Activated CD8-positive, alpha-beta memory T cell treated with anti-CD3 and anti-CD28 coated beads for 1 hour (primary cell): ENCODE data around the gene CTNS.
A peak's percentile ranks its signal among the peaks of the same experiment; 100 is the strongest.

Experiments used
- DNase-seq, 2 donors: peaks; one replicate each; pipeline ENCODE4 v3.0.0-alpha.2; 2020; ENCODE audit warnings: low read depth in 1 of 2; ENCODE audit errors: extremely low read depth in 1 of 2

CTNS gene

DNA sequence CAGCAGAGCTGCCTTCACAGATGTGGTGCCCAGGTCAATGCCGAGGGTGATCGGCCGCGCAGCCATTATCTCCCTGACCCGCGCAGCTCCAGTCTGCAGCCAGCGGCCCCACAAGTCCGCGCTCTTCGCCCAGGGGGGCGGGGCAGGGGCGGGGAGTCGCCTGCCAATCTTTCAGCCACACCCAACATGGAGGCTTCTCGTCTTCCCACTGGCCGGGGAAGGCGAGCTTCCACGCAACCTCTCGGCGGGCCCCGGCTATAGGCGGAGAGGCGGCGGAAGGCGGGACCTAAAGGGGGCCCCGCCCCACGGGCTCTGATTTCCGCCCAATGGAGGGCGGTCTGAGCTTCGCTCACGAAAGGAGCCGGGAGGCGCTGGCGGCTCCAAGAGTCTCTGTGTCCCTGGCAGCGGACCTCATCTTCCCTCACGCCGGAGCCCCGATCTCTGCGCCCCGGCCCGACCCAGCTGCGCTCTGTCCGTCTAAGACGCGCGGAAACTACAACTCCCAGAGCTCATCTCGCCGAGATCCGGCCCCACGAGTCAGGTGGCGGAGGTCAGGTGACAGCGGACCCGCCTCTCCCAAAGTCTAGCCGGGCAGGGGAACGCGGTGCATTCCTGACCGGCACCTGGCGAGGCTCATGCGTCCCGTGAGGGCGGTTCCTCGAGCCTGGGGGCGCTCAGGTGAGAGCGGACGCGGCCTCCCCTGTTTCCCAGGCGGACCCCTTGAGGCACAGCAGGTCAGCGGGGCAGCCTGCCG, at the start of gene CTNS, which contains the start of gene SHPK:
Gene CTNS, plus strand, starts transcription at position 607 of the 754 bp plus-strand sequence. CDS start 3,447 bp downstream, outside the sequence.
Gene SHPK, minus strand, starts transcription at position 97 of the 754 bp plus-strand sequence. Its CDS starts 31 bp downstream, at position 66.
- DNase-seq, result peak; percentile 75 to 93

DNA sequence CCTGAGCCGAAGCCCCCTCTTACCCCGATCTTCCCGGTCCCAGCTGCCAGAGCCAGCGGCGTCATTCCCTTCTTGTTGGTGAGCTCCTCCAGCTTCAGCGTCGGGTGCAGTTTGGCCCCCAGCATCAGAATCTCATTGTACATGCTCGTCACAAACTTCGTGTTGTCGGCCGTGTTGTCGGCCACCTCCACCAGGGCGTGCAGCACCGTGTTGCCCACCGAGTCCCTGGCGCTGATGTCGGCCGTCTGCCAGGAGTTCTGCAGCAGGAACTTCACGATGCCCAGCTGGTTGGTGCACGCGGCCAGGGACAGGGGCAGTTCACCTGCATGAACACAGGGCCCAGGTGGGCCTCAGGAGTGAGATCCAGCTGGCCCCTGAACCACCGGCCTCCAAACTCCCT, 46.8 kb upstream of the CTNS start:
- no peak for DNase-seq

- no peak for DNase-seq
Observed at GRCh38 chr17:3590231-3590630, 46.3 kb upstream of the CTNS start.

DNA sequence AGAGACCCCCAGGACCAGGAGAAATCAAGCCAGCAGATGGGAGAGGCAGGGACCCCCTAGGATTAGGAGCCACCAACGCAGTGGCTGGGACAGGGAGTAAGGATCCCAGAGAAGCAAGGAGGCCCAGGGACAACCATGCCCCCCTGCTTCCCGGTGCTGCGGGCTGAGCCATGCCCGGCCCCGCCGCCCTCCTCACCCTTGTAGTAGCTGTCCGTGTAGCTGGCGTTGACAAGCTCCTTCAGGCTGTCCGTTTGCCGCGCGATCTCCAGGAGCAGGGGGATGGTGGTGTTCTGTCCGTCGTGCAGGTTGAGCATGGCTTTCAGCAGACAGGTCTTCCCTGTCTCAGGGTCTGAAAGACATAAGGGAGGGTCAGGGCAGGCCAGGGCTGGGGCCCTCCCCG, 45.8 kb upstream of the CTNS start:
- no peak for DNase-seq

DNA sequence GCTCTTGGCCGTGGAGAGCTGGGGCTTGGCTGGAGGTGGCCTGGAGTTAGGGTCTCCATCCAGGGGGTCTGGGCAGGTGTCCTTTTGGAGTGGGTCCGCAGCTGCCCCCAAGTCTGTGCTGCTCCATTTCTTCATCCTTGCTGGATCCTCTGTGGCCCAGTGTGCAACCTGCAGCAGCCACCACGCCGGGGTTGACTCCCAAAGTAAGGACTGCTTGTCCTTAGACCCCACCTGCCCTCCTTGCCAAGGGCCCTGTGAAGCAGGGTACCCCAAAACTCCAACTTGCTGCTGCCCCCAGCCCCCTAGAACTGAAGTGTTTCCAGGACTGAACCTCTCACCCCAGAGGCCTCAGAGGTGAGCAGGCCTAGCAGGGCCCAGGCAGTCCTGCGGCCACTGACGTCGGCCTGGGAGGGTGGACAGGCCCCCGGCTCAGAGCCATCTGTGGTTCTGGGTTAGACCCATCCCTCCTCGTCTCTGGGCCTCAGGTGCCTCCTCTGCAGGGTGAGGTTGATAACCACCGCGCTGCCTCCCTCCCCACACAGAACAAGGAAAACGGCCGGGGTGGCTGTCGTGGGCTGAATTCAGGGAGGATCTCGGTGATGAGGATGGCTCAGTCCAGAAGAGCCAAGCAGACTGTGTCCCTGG, 44.2 kb upstream of the CTNS start:
- DNase-seq, result no peak

DNA sequence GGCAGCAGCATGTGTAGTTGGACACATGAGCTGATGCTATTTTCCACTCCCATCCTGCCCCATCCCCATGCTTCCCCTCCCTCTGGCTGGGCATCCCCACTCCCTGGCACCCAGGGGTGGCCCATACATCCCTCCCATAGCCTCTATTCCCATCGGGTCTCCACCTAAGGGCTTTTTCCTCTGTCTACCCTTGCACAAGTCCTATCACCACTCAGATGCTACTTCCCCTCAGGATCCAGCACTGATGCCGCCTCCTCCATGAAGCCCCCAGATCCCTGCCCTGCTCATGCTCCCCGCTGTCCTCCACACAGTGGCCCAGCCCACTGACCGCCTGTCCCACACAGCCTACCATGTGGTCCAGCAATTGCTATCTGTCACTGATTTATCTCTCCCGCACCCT, 43.2 kb upstream of the CTNS start:
- no peak for DNase-seq

- DNase-seq, result no peak
Observed at GRCh38 chr17:3594051-3594800, 42.3 kb upstream of the CTNS start.

DNA sequence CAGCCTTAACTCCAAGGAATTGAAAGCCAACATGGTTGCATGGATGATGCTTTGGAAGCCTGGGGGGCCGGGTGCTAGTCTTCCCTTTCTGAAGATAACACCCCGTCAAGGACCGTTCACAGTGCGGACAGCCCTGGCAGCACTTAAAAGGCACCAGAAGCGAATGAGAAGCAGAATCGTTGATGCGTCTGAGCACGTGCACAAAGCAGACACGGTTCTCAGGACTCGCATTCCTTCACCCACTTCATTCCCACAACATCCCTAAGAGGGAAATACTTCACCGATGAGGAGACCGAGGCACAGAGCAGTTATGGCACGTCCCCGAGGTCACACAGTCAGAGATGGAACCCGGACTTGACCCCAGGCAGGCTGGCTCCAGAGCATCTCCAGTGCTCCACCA, 41.6 kb upstream of the CTNS start:
- DNase-seq, result no peak

DNA sequence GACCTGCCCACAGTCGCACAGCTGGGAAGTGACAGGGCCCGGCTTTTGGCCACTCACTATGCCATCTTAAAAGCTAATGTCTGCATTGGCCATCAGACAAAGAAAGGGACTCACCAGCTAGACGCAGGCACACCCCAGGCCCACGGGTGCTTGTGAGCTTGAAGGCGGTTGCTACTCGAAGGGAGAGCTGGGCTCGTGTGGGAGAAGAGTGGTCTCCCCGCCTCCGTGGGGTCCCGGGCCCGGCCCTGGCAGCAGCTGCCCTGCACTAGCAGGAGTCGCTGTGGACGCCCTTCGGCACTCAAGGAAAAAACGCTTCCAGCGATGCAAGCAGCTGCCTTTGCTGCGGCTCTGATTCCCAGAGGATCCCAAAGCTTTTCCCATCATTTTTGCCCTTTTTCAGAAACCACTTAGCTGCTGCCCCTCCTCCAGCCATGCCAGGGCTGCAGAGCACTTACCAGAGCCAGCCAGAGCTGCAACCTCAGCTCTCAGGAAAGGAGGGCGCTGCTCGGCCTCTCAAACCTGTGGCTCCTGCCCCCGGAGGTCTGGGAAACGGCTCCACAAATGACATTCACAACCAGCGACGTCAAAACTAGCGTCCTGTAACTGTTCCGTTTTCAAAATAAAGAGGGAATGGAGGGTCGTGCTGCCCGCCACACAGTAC, 39.6 kb upstream of the CTNS start:
- DNase-seq, result no peak

DNA sequence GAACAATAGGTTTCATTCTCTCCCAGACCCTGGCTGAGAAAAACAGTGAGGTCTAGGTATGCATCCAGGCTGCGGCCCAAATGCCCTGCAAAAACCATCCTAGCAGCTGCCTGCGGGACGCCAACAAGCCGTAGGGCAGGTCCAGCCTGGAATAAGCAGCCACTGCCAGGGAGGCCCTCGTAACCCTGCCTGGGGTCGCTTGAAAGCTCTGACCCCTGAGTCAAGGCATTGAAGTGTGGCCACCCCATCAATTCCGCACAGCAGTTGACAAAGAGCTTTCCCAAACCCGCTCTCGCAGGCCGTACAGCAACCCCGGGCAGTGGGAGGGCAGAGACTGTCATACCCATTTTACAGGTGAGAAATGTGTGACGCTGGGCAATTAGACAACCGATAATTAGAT, 38.5 kb upstream of the CTNS start:
- no peak for DNase-seq

- no peak for DNase-seq
Observed at GRCh38 chr17:3600529-3601205, 35.9 kb upstream of the CTNS start.

- no peak for DNase-seq
Observed at GRCh38 chr17:3602499-3602898, 34.1 kb upstream of the CTNS start.

DNA sequence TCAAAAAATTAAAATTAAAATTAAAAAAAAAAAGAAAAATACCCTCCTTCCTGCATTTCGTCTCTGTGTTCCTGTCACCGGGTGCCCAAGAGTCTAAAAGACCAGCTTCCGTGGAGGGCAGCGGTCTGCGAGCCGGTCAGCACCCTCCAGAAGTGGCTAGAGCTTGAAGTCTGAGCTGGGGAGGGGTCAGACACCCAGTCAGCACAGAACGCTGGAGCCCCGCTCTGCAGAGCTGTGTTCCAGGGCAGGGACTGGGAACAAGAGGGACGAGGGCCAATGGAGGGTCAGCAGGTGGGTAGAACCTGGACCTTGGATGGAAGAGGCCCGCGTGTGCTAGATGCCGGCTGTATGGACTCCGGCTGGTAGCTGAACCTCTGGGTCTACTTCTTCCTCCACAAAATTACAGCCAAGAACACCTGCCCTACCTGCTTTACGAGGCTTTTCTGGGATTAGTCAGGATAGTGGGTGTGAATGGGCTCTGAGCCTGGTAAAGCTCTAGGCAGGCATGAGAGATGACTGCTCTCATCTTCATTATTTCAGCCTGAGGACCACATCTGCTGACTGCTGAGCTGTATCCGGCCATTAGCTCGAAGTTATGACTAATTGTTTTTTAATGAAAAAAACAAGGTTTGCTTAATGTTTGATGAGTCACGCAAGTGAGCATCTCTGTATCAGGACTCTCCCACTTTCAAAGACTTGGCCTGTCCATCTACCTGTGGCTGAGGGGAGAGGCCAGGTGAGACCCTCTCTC, 33.3 kb upstream of the CTNS start:
- DNase-seq, result no peak

DNA sequence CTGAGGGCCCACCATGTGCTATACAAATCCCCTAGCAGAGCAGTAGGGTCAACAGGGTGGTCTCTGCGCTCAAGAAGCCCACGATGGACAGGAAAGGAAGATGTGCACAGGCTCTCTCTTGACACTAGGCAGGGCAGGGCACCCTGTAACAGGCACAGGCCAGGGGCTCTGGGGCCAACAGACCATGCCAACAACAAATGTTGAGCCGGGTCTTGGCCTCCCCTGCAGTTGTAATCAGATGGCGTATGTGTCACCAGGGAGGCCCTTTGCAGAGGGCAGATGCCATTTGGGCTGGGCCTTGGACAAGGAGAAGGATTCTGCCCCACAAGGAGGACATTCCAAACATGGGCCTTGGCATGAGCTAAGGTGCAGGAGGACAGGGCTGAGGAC, 32.7 kb upstream of the CTNS start:
- DNase-seq, result no peak

DNA sequence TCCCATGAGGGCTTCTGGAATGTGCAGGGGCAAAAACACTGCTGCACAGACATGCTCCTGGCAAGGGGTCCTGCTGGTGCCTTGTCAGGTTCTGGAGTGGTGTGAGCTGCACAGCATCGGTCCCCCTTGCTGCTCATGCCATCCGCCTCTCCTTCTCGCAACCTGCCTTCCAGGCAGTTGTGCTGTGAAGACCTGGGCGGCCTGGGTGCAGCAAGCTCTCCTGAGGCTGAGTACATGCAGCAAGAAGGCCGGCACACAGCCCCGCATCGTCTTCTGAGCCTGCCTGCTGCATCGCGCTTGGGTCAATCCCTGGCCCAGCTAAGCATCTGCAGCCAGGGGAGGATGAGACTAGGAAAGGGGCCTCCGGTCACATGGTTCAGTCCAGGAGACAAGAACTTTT, 26.9 kb upstream of the CTNS start:
- DNase-seq, result no peak

DNA sequence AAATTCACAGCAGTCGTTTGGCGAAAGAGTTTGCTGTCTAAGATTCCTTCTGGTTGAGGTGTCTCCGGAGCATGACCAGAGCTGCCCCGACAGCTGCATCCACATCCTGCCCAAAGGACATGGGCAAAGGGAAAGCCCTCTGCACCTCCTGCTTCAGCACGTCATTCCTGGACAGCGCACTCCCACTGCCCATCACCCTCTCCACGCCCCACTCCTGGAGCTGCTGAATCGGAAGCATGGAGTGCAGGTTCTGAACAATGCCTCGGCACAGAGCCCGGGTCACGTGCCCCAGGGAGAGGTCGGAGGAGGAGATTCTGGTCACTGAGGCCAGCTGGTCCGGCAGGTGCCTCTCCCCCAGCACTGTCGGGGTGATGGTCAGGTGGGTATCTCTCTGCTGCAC, 26.0 kb upstream of the CTNS start:
- no peak for DNase-seq

GRCh38 chr17:3613124-3613523, 23.4 kb upstream of the CTNS start:
- no peak for DNase-seq

DNA sequence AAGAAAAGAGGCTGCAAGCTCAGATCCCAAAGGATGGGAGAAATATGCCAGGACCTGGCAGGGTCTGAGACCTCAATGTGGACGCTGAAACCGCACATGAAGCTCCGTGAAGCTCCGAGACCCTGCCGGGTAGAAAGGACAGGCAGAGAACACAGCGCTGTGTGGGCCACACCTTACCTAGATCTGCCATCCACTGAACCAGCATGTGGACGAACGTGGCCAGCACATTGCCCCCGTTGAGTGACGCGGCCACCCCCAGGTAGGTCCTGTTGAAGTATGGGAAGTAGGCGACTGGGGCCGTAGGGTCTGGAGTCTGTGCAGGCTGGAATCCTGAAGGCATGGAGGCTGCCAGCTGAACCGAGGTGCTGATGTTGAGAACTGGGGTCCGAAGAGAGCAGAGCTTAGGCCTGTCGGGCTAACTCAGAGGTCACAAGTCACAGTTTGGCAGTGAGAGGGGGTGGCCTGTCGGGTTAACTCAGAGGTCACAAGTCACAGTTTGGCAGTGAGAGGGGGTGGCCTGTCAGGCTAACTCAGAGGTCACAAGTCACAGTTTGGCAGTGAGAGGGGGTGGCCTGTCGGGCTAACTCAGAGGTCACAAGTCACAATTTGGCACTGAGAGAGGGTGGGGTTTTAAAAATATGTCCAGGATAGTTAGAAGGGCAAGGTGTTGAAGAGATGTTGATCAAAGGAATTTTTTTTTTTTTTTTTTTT, 21.2 kb upstream of the CTNS start:
- no peak for DNase-seq

DNA sequence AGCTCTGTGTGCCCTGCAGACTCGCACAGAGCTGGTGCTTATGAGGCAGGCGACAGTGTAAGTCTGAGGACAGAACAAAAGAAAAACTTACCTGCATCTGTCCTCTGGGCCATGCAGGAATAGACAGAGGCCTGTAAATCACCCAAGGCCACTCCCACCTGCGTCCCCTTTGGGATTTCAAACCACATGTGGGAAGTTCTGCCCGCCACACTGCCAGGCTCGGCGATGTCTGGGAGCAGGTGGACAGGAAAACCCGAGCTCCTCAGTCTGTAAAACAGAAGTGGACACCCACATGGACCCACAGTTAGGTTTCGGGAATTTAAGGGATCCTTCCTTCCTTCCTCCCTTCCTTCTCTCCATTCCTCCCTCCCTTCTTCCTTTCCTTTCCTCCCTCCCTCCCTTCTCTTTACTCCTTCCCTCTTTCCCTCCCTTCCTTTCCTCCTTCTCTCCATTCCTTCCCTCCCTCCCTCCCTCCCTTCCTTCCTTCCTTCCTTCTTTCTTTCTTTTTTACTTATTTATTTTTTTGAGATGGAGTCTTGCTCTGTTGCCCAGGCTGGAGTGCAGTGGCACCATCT, 15.3 kb upstream of the CTNS start:
- DNase-seq, result no peak
